IPS-NIHi11 (cell line): ENCODE measurements around the gene MINPP1.
A peak's percentile ranks its signal among the peaks of the same experiment; 100 is the strongest.
"Not testable (repeated sequence)": the region's sequence is repeated elsewhere in the genome, so short reads cannot be mapped to it uniquely, and the experiment has no call there.

ENCODE experiments used
- DNase-seq: peaks from one replicate; pipeline ENCODE4 v3.0.0; 2012; ENCODE audit warnings: mixed read lengths, low spot score

Gene MINPP1

GRCh38 chr10:87504640-87505365, at the start of gene MINPP1:
MINPP1 (plus strand) TSS chr10:87504893; CDS start chr10:87504916, 23 bp downstream.
- DNase-seq, result peak; percentile 97

GRCh38 chr10:87456586-87457220, 48.0 kb upstream of the MINPP1 start:
- not testable (repeated sequence) for DNase-seq

GRCh38 chr10:87461751-87462150, 42.9 kb upstream of the MINPP1 start:
- not testable (repeated sequence) for DNase-seq

GRCh38 chr10:87466849-87467248, 37.8 kb upstream of the MINPP1 start:
- DNase-seq, result not testable (repeated sequence)

GRCh38 chr10:87488733-87489132, 16.0 kb upstream of the MINPP1 start:
- DNase-seq, result not testable (repeated sequence)

- DNase-seq, result not testable (repeated sequence)
These were observed 14.4 kb upstream of the MINPP1 start for GRCh38 chr10:87490285-87490684.

- not testable (repeated sequence) for DNase-seq
These were observed 12.2 kb upstream of the MINPP1 start for GRCh38 chr10:87492450-87492849.

- not testable (repeated sequence) for DNase-seq
These were observed 9.2 kb upstream of the MINPP1 start for GRCh38 chr10:87495446-87495845.

GRCh38 chr10:87497386-87497785, 7.3 kb upstream of the MINPP1 start:
- not testable (repeated sequence) for DNase-seq

- not testable (repeated sequence) for DNase-seq
These were observed 6.4 kb upstream of the MINPP1 start for GRCh38 chr10:87498106-87498789.

GRCh38 chr10:87500646-87501048, 4.0 kb upstream of the MINPP1 start:
- DNase-seq, result no peak

GRCh38 chr10:87503401-87503800, 1.3 kb upstream of the MINPP1 start:
- DNase-seq, result no peak

- no peak for DNase-seq
These were observed 807 bp upstream of the MINPP1 start for GRCh38 chr10:87503886-87504285.

GRCh38 chr10:87504307-87504639, 420 bp upstream of the MINPP1 start:
- DNase-seq, result no peak

- peak; percentile 82 for DNase-seq
These were observed 846 bp downstream of the MINPP1 start for GRCh38 chr10:87505366-87506111.

GRCh38 chr10:87506956-87507355, 2.3 kb downstream of the MINPP1 start:
- no peak for DNase-seq

- no peak for DNase-seq
These were observed 3.3 kb downstream of the MINPP1 start for GRCh38 chr10:87507879-87508483.

GRCh38 chr10:87508837-87509236, 4.1 kb downstream of the MINPP1 start:
- no peak for DNase-seq

GRCh38 chr10:87510025-87510424, 5.3 kb downstream of the MINPP1 start:
- no peak for DNase-seq

- no peak for DNase-seq
These were observed 6.8 kb downstream of the MINPP1 start for GRCh38 chr10:87511526-87511925.

GRCh38 chr10:87518937-87519336, 14.2 kb downstream of the MINPP1 start:
- DNase-seq, result no peak

GRCh38 chr10:87519582-87519981, 14.9 kb downstream of the MINPP1 start:
- no peak for DNase-seq
